Uterus (tissue), 2 donors: ENCODE measurements around the gene KISS1.

Experiments
- CTCF ChIP-seq, 4 experiments: fragments of 200-600 bp in 2 of 4; fragments of 450-650 bp in 2 of 4; sonication (generic) in 2 of 4; IDR thresholded peaks; one replicate each; pipeline ENCODE4 v1.5.1; 2016 to 2019; ENCODE audit warnings: antibody characterized with exemption in 4 of 4, mild to moderate bottlenecking in 2 of 4, moderate library complexity in 1 of 4
- POLR2A ChIP-seq, 2 donors: fragments of 450-650 bp; IDR thresholded peaks; one replicate each; pipeline ENCODE4 v1.6.1; 2016; ENCODE audit warnings: antibody characterized with exemption in 2 of 2, mild to moderate bottlenecking in 1 of 2, moderate library complexity in 1 of 2

DNA sequence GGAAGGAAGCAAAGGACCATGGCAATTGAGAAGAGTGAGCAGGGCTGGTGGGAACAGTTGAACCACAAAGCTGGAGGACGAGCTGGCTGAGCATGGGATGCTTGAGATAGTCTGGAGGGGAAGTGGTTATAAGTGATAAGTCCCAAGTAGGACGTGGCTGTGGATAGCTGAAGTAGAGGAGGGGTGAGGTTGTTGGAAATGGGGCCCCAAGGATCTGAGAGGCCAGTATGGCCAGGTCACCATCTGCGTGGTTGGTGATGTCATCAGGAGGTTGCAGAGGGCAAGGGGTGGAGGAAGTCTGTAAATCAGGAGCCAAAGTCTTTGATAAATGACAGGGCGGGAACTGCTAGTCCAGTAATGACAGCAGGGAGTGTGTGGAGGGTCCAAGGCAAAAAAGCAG is 19.2 kb downstream of the KISS1 start:
- no peak for TF ChIP-seq CTCF (IDR thresholded peaks at IDR 0.05)
- no peak for TF ChIP-seq POLR2A (IDR thresholded peaks at IDR 0.05)
